RCC 7860 (cell line): Measurements from ENCODE around the gene BSDC1.
"Not testable (repeated sequence)": the region's sequence is repeated elsewhere in the genome, so short reads cannot be mapped to it uniquely, and the experiment has no call there.

Experiments
- DNase-seq: peaks from one replicate; pipeline ENCODE4 v3.0.0-alpha.2; 2015; ENCODE audit warnings: low spot score
- FAIRE-seq: peaks from 2 replicates; lab custom pipeline; 2012; peaks lifted over from hg19 to GRCh38; lab: Jason Lieb, UNC

Gene BSDC1

DNA sequence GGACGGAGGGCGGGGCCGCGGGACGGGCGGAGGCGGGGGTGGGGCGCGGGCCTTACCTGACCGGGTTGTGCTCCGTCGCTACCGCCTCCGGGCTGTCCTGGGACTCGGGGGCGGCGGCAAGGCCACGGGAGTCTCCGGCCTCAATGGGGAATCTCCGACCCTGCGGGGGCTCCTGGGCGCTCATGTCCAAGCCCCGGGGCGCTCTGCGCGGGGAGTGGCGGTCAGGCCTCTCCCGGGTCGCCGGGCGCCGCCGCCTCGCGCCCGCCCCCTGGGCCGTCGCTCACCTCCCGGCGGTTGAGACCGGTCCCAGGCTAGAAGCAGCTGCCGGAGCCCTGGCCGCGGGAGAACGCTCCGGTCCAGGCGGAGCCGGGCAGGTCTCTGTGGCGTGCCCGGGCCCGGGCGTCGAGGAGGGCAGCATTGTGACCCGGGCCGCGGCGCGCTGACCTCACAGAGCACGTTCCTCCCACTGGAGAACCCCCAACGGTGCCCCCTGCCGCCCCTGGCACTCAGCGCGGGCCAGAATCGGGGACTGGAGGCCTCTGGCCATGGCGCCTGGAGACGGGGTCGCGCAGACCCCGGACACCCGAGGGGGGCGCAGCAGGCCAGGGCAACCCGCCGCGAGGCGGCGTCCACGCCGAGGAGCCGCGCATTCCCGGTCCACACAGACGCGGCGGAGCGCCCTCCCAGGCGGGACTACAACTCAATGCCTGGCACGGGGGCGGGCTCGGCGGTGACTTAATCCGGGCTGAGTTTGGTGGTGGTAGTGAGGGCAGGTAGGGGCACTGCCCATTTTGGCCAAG is 32.4 kb downstream of the BSDC1 start:
- no peak for FAIRE-seq
- DNase-seq = no peak

DNA sequence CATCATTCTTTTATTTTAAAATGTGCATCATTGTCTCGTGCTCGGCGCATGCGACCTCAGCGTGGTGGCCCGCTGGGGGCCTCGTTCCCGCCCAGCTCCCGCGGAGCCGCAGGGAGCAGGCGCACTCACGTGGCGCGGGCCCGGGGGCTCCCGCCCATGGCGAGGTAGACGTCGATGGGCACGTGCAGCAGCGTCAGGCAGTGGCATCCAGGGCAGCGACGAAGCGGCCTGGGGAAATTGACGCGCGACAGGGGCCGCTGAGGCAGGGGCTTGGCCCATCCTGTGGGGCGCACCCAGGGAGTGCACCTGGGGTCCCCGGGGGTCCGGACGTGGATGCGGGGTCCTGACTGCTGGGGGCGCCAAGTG is 33.0 kb downstream of the BSDC1 start:
- FAIRE-seq = no peak

DNA sequence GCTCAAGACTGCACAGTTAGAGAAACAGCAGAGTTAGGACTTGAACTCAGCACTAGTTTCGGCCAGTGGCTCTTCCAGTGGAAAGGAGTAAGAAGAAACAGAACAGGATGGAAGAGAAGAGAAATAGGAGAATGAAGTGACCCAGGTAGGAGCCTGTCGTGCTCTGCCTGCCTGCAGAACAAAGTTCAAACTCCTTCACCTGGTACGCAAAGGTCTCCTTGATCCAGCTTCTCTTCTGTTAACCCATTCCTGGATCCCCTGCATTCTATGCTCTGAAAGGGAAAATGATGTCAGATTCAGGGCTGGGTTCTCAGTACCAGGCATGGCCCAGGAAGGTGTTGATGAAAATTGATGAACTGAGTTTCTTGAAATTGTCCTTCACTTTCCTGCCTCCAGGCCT is 35.8 kb downstream of the BSDC1 start:
- DNase-seq (no peak), FAIRE-seq (no peak)

More for the DNA sequence above, 33.0 kb downstream of the BSDC1 start:
- no peak for DNase-seq

DNA sequence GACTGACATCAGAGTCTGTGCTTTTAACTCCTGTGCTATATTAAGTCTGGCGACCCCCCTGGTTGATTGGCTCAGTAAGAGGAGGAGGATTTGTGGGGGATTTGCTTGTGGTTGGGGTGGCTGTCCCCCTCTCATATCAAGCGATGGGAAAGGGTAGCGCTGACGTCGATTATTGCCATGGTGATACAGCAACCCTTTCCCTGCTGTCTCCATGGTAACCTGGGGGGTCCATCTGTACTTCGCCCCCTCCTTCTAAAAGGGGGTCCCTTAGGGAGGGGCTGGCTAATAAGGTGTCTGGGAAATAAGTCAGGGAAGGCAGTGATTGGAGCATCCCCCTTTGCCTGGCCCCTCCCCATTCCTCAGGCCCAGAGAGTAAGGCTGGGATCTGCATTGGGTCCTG is 36.6 kb downstream of the BSDC1 start:
- no peak for FAIRE-seq
- no peak for DNase-seq

DNA sequence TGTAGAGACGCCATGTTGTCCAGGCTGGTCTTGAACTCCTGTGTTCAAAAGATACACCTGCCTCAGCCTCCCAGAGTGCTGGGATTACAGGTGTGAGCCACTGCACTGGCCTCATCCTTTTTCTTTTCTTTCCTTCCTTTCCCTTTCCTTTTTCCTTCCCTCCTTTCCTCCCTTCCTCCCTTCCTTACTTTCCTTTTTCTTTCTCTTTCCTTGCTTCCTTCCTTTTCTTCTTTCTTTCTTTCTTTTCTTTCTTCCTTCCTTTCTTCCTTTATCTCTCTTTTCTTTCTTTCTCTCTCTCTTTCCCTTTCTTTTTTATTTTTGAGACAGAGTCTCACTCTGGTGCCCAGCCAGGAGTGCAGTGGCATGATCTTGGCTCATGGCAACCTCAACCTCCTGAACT is 37.8 kb downstream of the BSDC1 start:
- FAIRE-seq (no peak), DNase-seq (no peak)

DNA sequence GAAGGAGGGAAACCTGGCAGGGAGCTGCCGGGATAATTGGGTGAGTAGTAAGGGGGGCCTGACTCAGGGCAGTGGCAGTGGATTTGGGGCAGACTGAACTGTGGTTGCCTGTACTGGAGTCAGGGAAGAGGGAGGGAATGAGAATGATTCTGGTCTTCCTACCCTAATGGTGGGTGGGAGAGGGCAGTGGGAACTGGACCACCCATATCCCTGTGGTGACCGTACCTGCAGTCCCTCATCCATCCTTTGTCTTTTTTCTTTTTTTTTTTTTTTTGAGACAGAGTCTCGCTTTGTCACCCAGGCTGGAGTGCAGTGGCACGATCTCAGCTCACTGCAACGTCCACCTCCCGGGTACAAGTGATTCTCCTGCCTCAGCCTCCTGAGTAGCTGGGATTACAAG is 38.5 kb downstream of the BSDC1 start:
- not testable (repeated sequence) for FAIRE-seq, DNase-seq

DNA sequence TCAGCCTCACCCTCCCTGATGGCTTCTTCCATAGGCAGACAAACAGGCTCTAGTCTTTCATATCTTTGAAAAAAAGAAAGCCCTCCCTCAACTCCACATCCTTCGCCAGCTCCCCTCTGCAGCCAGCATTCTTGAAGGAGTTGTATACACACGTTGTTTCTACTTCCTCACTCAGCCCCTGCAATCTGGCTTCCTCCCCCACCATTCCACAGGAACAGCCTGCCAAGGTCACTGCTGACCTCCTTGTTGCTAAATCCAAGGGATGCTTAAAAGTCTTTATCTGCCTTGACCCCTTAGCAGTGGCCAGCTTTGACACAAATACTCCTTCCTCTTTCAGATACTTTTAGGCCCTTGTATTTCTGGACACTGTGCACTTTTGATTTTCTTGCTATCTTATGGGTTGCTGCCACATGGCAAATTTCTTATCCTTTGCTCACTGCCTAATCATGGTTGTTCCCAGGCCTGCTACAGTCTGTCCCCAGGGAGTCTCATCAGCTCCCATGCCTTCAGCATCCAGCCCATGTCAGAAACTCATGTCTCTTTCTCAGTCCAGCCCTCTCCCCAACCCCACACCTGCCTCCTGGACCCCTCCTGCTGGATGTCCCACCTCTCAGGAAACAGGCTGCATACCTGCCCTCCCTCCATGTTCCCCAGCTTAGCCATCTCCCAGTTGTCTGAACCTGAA is 40.2 kb downstream of the BSDC1 start:
- no peak for DNase-seq
- FAIRE-seq = no peak

DNA sequence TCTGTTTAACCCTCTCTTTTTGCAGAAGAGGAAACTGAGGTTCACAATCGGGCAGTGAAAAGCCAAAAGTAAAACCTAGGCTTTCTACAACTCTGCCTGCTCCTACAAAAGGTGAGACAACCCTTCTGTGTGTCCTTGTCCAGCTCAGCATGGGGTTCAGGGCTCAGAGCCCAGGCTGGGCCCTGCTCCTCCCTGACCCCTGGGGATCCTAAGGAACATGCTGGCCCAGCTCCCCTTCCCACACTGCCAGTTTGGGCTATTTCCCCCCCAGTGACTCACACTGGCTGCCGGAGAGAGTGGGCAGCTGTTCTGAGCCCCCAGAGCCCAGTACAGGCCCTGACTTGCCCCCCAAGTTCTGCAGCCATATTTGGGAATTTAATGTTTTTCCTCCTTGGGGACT is 40.8 kb downstream of the BSDC1 start:
- DNase-seq (no peak), FAIRE-seq (no peak)

DNA sequence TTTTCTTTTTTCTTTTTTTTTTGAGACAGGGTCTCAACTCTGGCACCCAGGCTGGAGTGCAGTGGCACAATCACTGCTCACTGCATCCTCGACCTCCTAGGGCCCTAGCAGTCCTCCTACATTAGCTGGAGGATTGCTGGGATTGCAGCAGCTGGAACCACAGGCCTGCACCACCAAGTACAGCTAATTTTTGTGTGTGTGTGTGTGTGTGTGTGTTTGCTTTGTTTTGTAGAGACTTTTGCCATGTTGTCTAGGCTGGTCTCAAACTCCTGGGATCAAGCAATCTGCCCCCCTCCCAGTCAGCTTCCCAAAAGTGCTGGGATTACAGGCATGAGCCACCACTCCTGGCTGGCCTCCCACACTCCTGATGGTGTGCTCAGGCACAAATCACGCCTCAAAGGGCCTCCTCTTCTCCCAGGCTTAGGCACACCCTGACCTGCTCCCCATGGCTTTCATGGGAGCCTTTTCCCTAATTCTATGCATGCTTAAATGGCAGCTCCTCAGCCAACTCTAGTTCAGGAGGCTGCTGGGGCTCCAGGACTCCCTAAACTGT is 41.3 kb downstream of the BSDC1 start:
- FAIRE-seq (no peak), DNase-seq (no peak)

DNA sequence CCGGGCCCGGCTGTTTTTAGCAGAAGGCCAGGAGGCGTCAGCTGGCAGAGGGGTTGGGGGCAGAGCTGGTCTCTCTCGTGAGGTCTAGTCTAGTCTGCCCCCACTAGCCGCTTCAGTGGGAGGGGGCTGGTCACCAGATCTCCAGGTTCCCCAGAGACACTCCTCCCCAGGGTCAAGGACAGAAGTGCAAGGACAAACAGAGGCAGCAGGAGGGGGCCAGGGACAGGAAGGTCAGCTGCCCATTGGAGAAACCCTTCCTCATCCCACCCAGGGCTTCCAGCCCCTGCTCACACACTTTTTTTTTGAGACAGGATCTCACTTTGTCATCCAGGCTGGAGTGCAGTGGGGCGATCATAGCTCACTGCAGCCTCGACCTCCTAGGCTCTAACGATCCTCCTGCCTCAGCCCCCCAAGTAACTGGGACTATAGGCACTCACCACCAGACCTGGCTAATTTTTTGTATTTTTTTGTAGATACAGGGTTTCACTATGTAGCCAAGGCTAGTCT is 41.9 kb downstream of the BSDC1 start:
- DNase-seq = no peak
- no peak for FAIRE-seq

DNA sequence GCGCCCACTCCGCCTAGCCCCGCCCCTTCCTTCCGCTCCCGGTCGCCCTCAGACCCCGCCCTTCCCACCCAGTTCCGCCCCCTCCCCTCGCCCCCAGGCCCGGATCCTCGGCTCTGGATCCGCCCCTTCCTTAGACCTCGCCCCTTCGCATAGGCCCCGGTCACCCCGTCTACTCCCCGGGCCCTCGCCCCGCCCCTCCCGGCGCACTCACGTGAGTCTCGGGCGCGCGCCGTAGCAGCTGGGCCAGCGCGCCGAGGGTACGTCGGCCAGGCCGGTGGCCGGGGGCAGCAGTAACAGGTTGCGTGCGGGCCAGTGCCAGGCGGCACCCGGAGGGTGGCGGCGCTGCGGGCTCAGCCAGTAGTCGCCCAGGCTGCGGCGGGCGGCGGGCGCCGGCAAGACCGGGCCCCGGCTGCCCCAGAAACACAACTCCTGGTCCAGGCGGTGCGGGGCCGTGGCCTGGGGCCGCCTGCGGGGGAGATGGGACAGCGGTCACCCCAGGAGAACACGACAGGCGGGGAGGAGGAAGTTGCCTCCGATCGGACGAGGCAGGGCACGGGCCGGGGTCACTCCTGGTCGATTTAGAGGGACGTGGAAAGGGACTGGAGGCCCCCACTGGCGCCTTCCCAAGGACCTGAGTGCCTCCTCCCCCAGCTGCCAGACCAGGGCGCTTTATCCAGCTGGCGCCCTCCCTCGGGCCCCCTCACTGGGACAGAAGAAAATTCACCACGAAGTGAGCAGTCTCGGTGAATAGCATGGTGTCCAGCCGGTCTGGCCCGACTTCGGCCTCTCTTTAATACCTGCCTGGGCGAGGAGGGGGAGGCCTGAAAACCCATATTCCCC is 42.6 kb downstream of the BSDC1 start:
- FAIRE-seq (no peak), DNase-seq (peak; percentile 68)

DNA sequence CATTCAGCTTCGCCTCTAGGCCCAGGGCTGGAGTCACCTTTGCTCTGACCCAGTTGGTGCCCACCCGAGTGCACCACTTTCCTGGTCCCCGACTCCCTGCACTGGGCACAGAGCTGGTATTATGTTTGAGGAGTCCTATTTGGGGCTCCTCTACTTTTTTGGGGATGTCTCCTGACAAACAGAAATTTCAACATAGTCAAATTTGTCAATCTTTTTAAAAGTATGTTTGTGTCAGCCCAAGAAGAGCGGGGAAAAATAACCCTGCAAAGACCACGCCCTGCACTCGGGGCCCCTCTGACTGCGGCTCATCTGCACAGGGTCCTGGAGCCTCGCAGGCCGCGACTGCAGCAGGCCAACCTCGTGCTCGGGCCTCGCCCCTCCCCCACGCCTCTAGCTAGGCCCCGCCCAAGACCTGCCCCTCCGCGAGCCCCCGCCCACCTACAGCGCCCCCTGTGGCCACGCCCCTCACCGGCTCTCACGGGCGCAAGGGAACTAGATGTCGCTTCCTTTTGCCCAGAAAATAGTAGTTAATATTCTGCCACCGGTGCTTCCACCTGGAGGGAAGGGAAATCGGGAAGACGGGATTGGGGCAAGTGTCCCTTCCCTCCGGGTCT is 43.3 kb downstream of the BSDC1 start:
- FAIRE-seq (no peak), DNase-seq (no peak)

DNA sequence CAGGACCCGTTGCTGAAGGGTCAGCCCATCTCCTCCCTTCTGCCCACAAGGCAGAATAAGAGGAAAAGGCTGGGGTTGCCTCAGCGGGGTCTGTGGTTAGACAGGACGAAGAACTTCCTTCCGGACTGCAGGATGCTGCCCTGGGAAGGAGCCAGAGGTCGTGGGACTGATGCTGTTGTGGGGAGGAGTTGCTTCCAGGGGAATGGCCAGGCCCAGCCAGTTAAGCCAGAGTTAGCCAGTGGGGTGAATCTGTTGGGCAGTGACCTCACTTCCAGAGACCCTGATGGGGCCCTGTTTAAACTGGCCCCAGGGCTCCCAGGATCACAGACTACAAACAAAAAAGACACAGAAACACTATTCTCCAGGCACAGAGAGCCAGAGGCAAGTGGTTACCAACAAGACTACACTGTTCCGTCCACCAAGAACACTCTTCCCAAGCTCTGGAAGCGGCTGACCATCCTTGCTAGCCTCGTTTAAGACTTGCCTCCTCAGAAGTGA is 45.0 kb downstream of the BSDC1 start:
- DNase-seq (peak; percentile 36), FAIRE-seq (no peak)

DNA sequence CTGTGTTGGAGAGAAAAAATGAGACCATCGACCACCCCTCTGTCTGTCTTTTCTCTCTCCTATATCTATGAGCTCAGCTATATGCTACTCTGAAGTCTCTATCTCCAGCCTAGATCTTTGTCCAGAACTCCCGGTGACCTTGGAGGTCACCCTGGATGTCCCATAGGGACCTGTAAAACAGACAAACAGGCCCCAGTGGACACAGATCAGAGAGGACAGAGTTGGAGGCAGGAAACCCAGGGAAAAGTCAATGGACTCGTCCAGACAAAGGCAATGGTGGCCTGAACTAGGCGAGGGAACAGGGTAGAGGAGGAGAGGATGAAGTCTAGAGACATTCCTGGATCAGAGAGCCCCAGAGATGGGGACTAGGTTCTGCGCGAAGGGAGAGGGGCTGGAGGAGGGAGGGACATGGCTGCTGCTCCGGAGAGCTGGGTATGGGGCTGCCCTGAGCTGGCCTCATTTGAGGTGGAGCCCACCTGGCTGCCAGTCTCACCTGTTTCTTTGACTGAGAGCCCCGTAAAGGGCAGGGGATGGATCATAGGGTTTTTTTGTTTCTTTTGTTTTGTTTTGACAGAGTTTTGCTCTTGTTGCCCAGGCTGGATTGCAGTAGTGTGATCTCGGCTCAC is 47.6 kb downstream of the BSDC1 start:
- no peak for FAIRE-seq
- DNase-seq = no peak

DNA sequence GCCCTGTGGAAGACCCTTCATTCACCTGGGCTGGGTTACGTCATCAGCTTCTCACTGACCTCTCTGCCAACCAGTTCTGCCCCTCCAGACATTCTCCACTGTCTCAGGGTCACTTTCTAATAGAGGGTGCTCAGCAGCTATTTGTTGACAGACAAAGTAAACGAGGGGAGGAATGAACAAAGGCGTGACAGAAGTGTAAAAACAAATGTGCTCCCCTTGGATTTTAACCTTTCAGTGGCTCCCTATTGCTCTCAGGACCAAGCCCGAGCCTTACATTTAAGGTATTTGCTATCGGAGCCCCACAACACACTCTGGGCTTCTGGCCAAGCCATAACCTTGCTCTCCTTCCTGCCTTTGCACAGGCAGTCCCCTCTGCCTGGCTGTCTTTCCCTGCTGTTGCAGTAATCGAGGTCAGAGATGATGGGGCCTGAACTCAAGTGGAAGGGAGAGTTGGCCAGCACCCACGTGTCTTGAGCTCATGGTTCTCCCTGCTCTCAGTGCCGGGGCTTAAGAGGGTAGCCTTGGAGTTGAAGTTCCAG is 48.9 kb downstream of the BSDC1 start:
- DNase-seq (no peak), FAIRE-seq (no peak)

DNA sequence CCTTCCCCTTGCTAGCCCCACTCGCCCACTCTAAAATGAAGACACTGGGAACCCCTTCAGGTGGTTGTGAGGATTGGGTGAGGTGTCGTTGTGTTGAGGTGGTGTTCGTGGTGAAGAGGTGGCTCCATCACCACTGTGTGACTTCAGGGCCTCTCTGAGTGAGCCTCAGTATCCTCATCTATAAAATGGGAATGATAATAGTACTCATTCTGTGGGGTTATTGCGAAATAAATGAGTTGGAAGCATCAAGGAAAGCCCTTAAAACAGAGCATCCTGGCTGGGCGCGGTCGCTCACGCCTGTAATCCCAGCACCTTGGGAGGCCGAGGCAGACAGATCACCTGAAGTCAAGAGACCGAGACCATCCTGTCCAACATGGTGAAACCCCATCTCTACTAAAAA is 51.5 kb downstream of the BSDC1 start:
- DNase-seq (no peak), FAIRE-seq (no peak)

DNA sequence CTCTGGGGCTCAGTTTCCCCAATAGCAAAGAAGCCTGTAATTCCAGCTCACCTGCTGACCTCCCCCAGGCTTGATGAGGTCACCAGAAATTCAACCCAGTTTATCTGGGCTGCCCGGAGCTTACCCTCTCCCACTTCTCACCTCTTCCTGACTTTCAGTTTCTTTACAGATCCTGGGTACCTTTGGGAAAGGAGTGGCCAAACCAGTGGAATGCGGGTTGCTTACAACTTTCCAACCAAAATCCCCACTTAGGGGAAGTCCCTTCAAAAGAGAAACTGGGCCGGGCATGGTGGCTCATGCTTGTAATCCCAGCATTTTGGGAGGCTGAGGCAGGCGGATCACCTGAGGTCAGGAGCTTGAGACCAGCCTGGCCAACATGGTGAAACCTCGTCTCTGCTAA is 52.3 kb downstream of the BSDC1 start:
- FAIRE-seq (no peak), DNase-seq (no peak)

DNA sequence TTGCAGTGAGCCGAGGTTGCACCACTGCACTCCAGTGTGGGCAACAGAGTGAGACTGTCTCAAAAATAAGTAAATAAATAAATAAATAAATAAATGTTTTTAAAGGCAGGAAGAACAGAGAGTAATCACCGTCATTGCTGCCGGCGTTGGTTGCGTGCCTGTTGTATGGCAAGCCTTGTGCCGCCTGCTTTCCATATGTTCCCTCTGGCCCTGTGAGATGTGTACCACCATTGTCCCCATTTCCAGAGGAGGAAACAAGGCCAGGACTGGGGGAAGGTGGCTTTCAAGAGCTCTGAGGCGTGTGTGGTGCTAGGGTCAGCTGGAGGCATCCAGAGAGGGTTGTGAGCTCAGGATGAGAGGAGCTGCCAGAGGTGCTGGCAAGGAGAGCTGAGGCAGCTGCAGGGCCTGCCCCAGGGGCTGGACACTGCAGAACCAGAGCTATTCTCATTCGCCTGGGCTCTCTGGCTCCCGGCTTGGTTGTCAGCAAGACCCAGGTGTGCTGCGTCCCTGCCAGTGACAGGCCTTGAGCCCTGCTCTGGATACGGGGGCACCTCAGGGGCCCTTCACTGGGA is 53.0 kb downstream of the BSDC1 start:
- DNase-seq (no peak), FAIRE-seq (no peak)

DNA sequence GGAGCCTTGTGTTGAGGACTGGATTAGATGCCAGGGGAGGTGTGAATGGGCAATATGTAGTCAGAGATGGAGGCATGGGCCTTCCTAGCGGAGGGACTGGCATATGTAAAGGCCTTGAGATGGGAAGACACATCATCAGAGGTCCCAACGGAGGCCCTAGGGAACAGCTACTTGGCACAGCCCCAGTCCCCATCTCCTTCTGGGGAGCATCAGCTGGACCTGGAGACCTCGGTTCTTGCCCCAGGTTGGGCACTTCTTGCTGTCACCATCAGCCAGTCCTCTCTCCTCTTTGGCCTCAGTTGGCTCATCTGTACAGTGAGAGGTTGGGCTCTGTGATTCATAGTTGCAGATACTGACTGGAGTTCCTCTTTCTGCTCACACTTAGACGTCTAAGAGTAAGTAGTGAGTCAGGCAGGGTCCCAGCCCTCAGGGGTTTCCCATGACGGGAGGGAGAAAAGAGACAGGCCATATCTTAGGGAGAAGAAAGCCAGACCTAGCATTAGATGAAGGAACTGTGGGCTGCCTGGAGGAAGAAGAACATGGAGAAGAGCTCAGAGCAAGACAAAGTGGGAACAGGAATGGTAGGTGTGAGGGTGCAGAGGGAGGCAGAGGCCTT is 54.8 kb downstream of the BSDC1 start:
- FAIRE-seq = no peak
- DNase-seq = peak; percentile 59
